ENCODE measurements around the gene MTHFD1L. TPM values are rescaled to one million over a fixed set of nuclear protein-coding genes. Genes with fewer than 3 reads are reported as not detected.
"Not testable (repeated sequence)": the region's sequence is repeated elsewhere in the genome, so short reads cannot be mapped to it uniquely, and the experiment has no call there.

The MTHFD1L gene
- total RNA-seq, 4 donors from 2014 or later: 4.1 to 19.9 (median 16.6) TPM

- Histone ChIP-seq H3K27me3 (no peaks in the 10 kb centered on the region), H3K4me3 (no peak overlapping the region), H3K36me3 (no peaks in the 10 kb centered on the region), H3K4me1 (no peaks in the 10 kb centered on the region), H3K9me3 (no peaks in the 10 kb centered on the region), H3K27ac (no peak overlapping the region)
- DNase-seq: no peak
- TF ChIP-seq CTCF (IDR thresholded peaks at IDR 0.05) (no peak), POLR2A (IDR thresholded peaks at IDR 0.05) (no peak)
- intact Hi-C loops (cut with DNase I; ENCODE audit: low total_unique reads): no loop called here
Observed at GRCh38 chr6:151109869-151110575, 244.5 kb downstream of the MTHFD1L start.

- intact Hi-C loops (cut with DNase I; ENCODE audit: low total_unique reads): no loop called here
Observed at GRCh38 chr6:151110576-151110905, 245.0 kb downstream of the MTHFD1L start.

GRCh38 chr6:151111670-151112069 is 246.2 kb downstream of the MTHFD1L start:
- Histone ChIP-seq H3K27me3 (no peaks in the 10 kb centered on the region), H3K9me3 (no peaks in the 10 kb centered on the region), H3K4me1 (no peaks in the 10 kb centered on the region), H3K36me3 (no peaks in the 10 kb centered on the region), H3K27ac (no peak overlapping the region), H3K4me3 (no peak overlapping the region)
- intact Hi-C loops (cut with DNase I; ENCODE audit: low total_unique reads): no loop called here
- no peak for TF ChIP-seq POLR2A (IDR thresholded peaks at IDR 0.05)
- no peak for TF ChIP-seq CTCF (IDR thresholded peaks at IDR 0.05)
- no peak for DNase-seq

More at GRCh38 chr6:151110576-151110905, 245.0 kb downstream of the MTHFD1L start:
- Histone ChIP-seq H3K36me3 (no peaks in the 10 kb centered on the region), H3K4me1 (no peaks in the 10 kb centered on the region), H3K27ac (no peak overlapping the region), H3K27me3 (no peaks in the 10 kb centered on the region), H3K4me3 (no peak overlapping the region), H3K9me3 (no peaks in the 10 kb centered on the region)
- TF ChIP-seq CTCF (IDR thresholded peaks at IDR 0.05): no peak
- no peak for TF ChIP-seq POLR2A (IDR thresholded peaks at IDR 0.05)
- no peak for DNase-seq

GRCh38 chr6:151112130-151112529 is 246.6 kb downstream of the MTHFD1L start:
- no peak for TF ChIP-seq POLR2A (IDR thresholded peaks at IDR 0.05)
- no peak for TF ChIP-seq CTCF (IDR thresholded peaks at IDR 0.05)
- Histone ChIP-seq H3K27me3 (no peaks in the 10 kb centered on the region), H3K4me3 (no peak overlapping the region), H3K36me3 (no peaks in the 10 kb centered on the region), H3K4me1 (no peaks in the 10 kb centered on the region), H3K27ac (no peak overlapping the region), H3K9me3 (no peaks in the 10 kb centered on the region)
- intact Hi-C loops (cut with DNase I; ENCODE audit: low total_unique reads): no loop called here
- DNase-seq: no peak

GRCh38 chr6:151112884-151113283 is 247.4 kb downstream of the MTHFD1L start:
- DNase-seq; intact Hi-C loops (cut with DNase I; ENCODE audit: low total_unique reads); H3K4me1 ChIP-seq; H3K27ac ChIP-seq; H3K4me3 ChIP-seq; H3K36me3 ChIP-seq; H3K9me3 ChIP-seq; H3K27me3 ChIP-seq: not testable (repeated sequence)

GRCh38 chr6:151113641-151114040 is 248.1 kb downstream of the MTHFD1L start:
- no peaks in the 10 kb centered on the region for H3K36me3 ChIP-seq
- H3K4me3 ChIP-seq: no peak overlapping the region
- H3K4me1 ChIP-seq: no peaks in the 10 kb centered on the region
- H3K27ac ChIP-seq: no peak overlapping the region
- intact Hi-C loops (cut with DNase I; ENCODE audit: low total_unique reads): no loop called here
- TF ChIP-seq CTCF (IDR thresholded peaks at IDR 0.05) (no peak), POLR2A (IDR thresholded peaks at IDR 0.05) (no peak)
- H3K9me3 ChIP-seq: no peaks in the 10 kb centered on the region
- H3K27me3 ChIP-seq: no peaks in the 10 kb centered on the region
- DNase-seq: no peak
